ENCODE measurements around the gene LIMCH1.

- no peak for TF ChIP-seq POLR2A (IDR thresholded peaks at IDR 0.05; ENCODE audit: borderline replicate concordance, extremely low read depth, insufficient read depth, insufficient read length)
- no peak for TF ChIP-seq REST (IDR thresholded peaks at IDR 0.05; ENCODE audit: low read depth)
- TF ChIP-seq CTCF (IDR thresholded peaks at IDR 0.05 in 2 of 3, conservative IDR thresholded peaks at IDR 0.05 in 1 of 3; ENCODE audit: borderline replicate concordance in 1 of 3, insufficient read depth in 1 of 3, low read depth in 2 of 3, low read length in 2 of 3) = no peak
Observed at GRCh38 chr4:41639291-41639690, 101.3 kb downstream of the LIMCH1 start.
